ENCODE measurements around the gene OR10H2. TPM values are rescaled to one million over a fixed set of nuclear protein-coding genes. Genes with fewer than 3 reads are reported as not detected.
"Not testable (repeated sequence)": the region's sequence is repeated elsewhere in the genome, so short reads cannot be mapped to it uniquely, and the experiment has no call there.

Gene OR10H2
- total and polyA plus RNA-seq, 2 of the 8 experiments (the other 6 are each of a cell fraction or from before 2014, with no cell fraction given), result not detected

DNA sequence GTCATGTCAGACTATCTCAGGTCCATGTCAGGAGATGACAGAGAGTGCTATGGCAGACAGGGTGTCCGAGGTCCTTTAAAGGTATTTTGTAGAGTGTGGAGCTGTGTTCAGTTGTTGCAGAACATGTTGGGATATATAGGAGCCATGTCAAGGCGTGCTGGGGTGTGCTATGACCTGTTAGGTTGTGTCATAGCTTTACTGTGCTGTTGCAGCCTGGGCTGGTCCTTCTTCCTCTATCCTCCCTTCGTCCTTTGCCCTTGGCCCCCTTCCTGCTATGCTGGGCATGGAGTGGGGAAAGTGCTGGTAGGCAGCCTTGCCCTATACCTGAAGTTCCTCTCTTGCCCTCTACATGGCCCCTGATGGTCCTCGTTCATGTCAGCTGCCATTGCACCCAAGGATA, 48.0 kb upstream of the OR10H2 start:
- H3K36me3 ChIP-seq (ENCODE audit: control insufficient read depth in 2 of 4, insufficient read depth in 4 of 4, low read length in 3 of 4); H3K9ac ChIP-seq (replicated peaks in 1 of 4; ENCODE audit: extremely low read depth in 1 of 4, low read depth in 3 of 4, low read length in 3 of 4); H3K4me3 ChIP-seq (ENCODE audit: extremely low read depth in 1 of 4, insufficient read depth in 2 of 4, low read depth in 3 of 4, low read length in 4 of 4); H3K4me2 ChIP-seq (ENCODE audit: insufficient read depth in 1 of 2, low read depth in 2 of 2, low read length in 2 of 2); H3K79me2 ChIP-seq (ENCODE audit: control insufficient read depth in 1 of 2, insufficient read depth in 2 of 2, low read length in 2 of 2); H3K79me1 ChIP-seq (ENCODE audit: low read depth, low read length); H3K23me2 ChIP-seq (ENCODE audit: low read depth, low read length); CTCF ChIA-PET (ENCODE audit: partially characterized antibody); H4K8ac ChIP-seq (ENCODE audit: extremely low read depth, insufficient read depth, low read length); DNase-seq (ENCODE audit: low read depth in 1 of 2, low spot score in 2 of 2); H3K4me1 ChIP-seq (replicated peaks in 1 of 4; ENCODE audit: control insufficient read depth in 3 of 4, insufficient read depth in 4 of 4, low read length in 3 of 4); H2BK5ac ChIP-seq (ENCODE audit: low read depth, low read length); H3K27me3 ChIP-seq (replicated peaks in 1 of 4; ENCODE audit: control insufficient read depth in 3 of 4, extremely low read depth in 1 of 4, insufficient read depth in 3 of 4, low read length in 3 of 4); H4K5ac ChIP-seq (ENCODE audit: insufficient read length, low read depth, low read length); H3K18ac ChIP-seq (ENCODE audit: extremely low read depth, low read length); H3K4ac ChIP-seq (replicated peaks; ENCODE audit: insufficient read length, low read depth, low read length); POLR2A ChIA-PET (ENCODE audit: partially characterized antibody); H3K56ac ChIP-seq (replicated peaks; ENCODE audit: insufficient read length, low read depth, low read length); H4K20me1 ChIP-seq (replicated peaks in 1 of 2; ENCODE audit: control insufficient read depth in 1 of 2, insufficient read depth in 2 of 2, low read length in 2 of 2); H2BK20ac ChIP-seq (ENCODE audit: low read length); H2BK15ac ChIP-seq (ENCODE audit: low read length); H3K14ac ChIP-seq (ENCODE audit: insufficient read length); H3K23ac ChIP-seq (ENCODE audit: insufficient read length); H4K91ac ChIP-seq (replicated peaks; ENCODE audit: insufficient read length, low read length); FAIRE-seq; H2AK5ac ChIP-seq (ENCODE audit: low read depth, low read length); H2BK120ac ChIP-seq (replicated peaks; ENCODE audit: low read depth, low read length); H2BK12ac ChIP-seq (ENCODE audit: low read depth, low read length); H3K27ac ChIP-seq (ENCODE audit: low read depth, low read length); H2AFZ ChIP-seq (ENCODE audit: low read length): not testable (repeated sequence)
- peaks cover 68 to 85% of the 10 kb centered on the region in 2 experiments for H3K9me3 ChIP-seq (ENCODE audit: insufficient read depth in 2 of 2, low read depth in 1 of 2, low read length in 1 of 2)
- 53% methylated on average over 4 of the region's 4 CpGs; no CpG with 5 or more reads in 1 of the 2 experiments for WGBS, 2 experiments (ENCODE audit: extremely low coverage in 1 of 2, insufficient coverage in 1 of 2, insufficient read length in 1 of 2, insufficient replicate concordance in 2 of 2, low coverage in 1 of 2, low lambda C conversion rate in 2 of 2, missing lambda C conversion rate in 1 of 2)

Data from H1 (cell line).